Gastroesophageal sphincter (tissue), 3 donors: Measurements from ENCODE around the gene RCC2.

ENCODE experiments used
- EP300 ChIP-seq: sonication (generic); formaldehyde crosslinking; IDR thresholded peaks from one replicate; pipeline ENCODE4 v1.6.1; 2017; ENCODE audit warnings: antibody characterized with exemption, mild to moderate bottlenecking
- POLR2A ChIP-seq, 2 donors: fragments of 450-650 bp; IDR thresholded peaks; one replicate each; pipeline ENCODE4 v1.6.1; 2017; ENCODE audit warnings: antibody characterized with exemption in 2 of 2, mild to moderate bottlenecking in 2 of 2, moderate library complexity in 1 of 2
- POLR2AphosphoS5 ChIP-seq: sonication (generic); formaldehyde crosslinking; IDR thresholded peaks from one replicate; pipeline ENCODE4 v1.6.1; 2017; ENCODE audit warnings: antibody characterized with exemption
- TF ChIP-seq, protein P1 (sequence below), 4 experiments: fragments of 200-600 bp in 2 of 4; fragments of 450-650 bp in 2 of 4; sonication (generic) in 1 of 4; IDR thresholded peaks; one replicate each; pipeline ENCODE4 v1.5.1; 2017 to 2019; ENCODE audit warnings: antibody characterized with exemption in 4 of 4, mild to moderate bottlenecking in 2 of 4, moderate library complexity in 2 of 4

GRCh38 chr1:17363351-17363750 is 76.1 kb downstream of the RCC2 start:
- TF ChIP-seq, protein P1, sequence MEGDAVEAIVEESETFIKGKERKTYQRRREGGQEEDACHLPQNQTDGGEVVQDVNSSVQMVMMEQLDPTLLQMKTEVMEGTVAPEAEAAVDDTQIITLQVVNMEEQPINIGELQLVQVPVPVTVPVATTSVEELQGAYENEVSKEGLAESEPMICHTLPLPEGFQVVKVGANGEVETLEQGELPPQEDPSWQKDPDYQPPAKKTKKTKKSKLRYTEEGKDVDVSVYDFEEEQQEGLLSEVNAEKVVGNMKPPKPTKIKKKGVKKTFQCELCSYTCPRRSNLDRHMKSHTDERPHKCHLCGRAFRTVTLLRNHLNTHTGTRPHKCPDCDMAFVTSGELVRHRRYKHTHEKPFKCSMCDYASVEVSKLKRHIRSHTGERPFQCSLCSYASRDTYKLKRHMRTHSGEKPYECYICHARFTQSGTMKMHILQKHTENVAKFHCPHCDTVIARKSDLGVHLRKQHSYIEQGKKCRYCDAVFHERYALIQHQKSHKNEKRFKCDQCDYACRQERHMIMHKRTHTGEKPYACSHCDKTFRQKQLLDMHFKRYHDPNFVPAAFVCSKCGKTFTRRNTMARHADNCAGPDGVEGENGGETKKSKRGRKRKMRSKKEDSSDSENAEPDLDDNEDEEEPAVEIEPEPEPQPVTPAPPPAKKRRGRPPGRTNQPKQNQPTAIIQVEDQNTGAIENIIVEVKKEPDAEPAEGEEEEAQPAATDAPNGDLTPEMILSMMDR (IDR thresholded peaks at IDR 0.05) = no peak
- TF ChIP-seq EP300 = no peak
- TF ChIP-seq POLR2A (IDR thresholded peaks at IDR 0.05) = no peak
- no peak for TF ChIP-seq POLR2AphosphoS5
